NCI-H1694 treated with DMSO at 0.1 percent for 48 hours (cell line): ENCODE measurements around the gene COX5A.
"Not testable (repeated sequence)": the region's sequence is repeated elsewhere in the genome, so short reads cannot be mapped to it uniquely, and the experiment has no call there.

Experiments
- DNase-seq: peaks from one replicate; lab custom pipeline; 2025; lab: John Stamatoyannopoulos, UW

The COX5A gene

GRCh38 chr15:74902295-74903075 lies 35.4 kb downstream of the COX5A start:
- DNase-seq = no peak

- DNase-seq = peak; percentile 21
Measured at GRCh38 chr15:74901612-74902063, 36.2 kb downstream of the COX5A start.

DNA sequence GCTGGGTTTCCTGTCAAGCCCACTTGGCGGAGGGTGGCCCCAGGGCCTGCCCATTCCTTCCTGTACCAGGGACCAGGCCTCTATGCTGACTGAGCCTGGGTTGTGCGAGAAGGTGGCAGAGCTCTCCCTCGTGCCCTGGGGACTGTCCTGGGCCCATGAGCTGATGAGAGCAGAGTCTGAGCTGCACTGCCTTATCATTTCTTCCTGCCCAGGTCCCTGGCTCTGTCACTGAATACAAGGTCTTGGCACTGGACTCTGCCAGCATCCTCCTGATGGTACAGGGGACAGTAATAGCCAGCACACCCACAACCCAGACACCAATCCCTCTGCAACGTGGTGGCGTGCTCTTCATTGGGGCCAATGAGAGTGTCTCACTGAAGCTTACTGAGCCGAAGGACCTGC lies 40.6 kb downstream of the COX5A start:
- no peak for DNase-seq

- no peak for DNase-seq
Measured at GRCh38 chr15:74896316-74896715, 41.6 kb downstream of the COX5A start.

DNA sequence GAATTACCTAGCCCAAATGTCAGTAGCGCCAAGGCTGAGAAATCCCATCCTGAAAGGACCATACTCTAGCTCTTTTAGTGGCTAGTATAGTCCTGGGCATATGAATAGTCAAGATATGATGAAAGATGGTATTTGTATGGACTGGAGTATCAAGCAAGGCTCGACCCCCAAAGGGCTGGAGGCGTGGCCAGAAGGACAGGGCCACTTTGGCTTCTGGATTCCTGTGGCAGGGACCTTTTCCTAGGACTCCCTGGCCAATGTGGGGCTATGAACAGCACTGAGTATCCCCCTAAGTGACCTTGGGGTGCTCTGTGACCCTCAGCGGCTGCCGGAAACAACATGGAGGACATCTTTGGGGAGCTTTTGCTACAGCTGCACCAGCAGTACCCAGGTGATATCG lies 42.0 kb downstream of the COX5A start:
- no peak for DNase-seq

DNA sequence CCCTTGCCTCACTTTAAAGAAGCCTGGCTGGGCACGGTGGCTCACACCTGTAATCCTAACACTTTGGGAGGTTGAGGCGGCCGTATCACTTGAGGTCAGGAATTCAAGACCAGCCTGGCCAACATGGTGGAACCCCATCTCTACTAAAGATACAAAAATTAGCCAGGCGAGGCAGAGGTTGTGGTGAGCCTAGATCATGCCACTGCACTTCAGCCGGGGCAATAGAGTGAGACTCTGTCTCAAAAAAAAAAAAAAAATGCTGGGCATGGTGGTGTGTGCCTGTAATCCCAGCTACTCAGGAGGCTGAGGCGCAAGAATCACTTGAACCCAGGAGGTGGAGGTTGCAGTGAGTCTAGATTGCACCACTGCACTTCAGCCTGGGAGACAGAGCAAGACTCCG lies 43.5 kb downstream of the COX5A start:
- not testable (repeated sequence) for DNase-seq

DNA sequence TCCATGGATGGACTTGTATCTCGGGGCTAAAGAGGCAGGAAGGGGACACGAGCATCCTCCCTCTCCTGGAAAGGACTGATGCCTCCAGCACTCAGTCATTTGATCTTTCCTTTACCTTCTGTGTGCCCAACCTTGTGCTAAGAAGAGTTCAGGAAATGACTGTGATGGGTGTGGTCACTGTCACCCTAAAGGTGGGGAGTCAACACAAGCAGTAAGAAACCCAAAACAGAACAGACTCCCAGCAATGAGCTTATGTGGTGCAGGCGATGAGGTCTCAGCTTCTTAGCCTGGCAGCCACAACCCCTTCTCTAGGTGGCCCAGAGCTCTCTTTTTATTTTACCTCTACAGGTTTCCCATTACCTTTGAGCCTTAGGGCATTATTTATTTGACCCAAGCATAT lies 44.2 kb downstream of the COX5A start:
- DNase-seq = no peak

DNA sequence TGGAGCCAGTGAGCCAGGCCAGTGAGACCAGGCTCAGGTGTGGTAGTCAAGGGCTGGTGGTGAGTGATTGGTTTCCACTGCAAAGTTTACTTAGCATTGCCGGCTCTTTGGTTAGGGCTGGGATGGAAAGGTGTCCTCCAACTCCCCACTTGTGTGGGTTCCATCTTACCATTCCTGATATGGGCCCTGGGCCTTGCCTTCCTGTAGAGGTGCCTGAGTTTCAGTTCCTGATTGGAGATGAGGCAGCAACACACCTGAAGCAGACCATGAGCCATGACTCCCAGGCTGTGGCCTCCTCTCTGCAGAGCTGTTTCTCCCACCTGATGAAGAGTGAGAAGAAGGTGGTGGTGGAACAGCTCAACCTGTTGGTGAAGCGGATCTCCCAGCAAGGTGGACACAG lies 44.9 kb downstream of the COX5A start:
- no peak for DNase-seq

DNA sequence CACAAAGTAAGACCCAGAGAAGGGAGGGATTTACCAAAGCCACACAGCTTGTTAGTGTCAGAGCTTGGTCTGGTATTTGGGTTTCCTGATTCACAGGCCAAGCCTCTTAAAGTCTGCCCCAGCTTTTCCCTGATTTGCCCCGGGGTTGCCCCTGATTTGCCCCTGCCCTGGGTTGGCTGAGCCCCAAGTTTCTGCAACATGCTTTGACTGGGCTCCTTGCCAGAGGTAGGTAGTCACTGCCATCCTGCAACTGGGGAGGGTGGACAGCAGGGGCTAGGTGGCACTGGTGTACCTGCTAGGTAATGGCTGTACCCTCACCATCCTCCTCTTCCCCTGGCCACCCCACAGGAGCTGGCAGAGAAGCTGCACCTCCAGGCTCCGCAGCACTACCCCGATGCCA lies 45.6 kb downstream of the COX5A start:
- DNase-seq = no peak

DNA sequence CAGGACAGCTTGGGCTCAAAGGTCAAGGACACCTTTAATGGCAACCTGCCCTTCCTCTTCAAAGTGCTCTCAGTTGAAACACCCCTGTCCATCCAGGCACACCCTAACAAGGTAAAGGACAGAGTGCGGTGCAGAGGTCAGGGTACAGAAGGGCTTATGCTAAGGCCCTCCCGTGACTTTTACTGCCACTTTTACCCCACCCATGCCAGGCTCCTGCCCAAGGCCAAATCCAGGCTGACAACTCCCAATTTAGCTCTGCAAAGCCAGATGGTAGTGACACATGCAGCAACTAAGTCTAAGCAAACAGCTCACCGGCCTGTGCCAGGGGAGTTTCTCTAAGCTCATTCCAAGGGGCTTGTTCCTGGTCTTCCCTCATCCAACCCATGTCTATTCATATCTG lies 46.4 kb downstream of the COX5A start:
- DNase-seq = peak; percentile 17

- no peak for DNase-seq
Measured at GRCh38 chr15:74890665-74890960, 47.3 kb downstream of the COX5A start.

- peak; percentile 48 for DNase-seq
Measured at GRCh38 chr15:74889883-74890664, 47.8 kb downstream of the COX5A start, which contains the start of gene MPI. TSS of gene MPI (plus strand) at chr15:74890042. CDS start at chr15:74890074, 32 bp downstream.

GRCh38 chr15:74889390-74889882 lies 48.4 kb downstream of the COX5A start:
- no peak for DNase-seq

GRCh38 chr15:74888716-74889115 lies 49.2 kb downstream of the COX5A start:
- no peak for DNase-seq

GRCh38 chr15:74887537-74888193 lies 50.2 kb downstream of the COX5A start:
- not testable (repeated sequence) for DNase-seq

GRCh38 chr15:74885461-74885860 lies 52.4 kb downstream of the COX5A start:
- DNase-seq = no peak

DNA sequence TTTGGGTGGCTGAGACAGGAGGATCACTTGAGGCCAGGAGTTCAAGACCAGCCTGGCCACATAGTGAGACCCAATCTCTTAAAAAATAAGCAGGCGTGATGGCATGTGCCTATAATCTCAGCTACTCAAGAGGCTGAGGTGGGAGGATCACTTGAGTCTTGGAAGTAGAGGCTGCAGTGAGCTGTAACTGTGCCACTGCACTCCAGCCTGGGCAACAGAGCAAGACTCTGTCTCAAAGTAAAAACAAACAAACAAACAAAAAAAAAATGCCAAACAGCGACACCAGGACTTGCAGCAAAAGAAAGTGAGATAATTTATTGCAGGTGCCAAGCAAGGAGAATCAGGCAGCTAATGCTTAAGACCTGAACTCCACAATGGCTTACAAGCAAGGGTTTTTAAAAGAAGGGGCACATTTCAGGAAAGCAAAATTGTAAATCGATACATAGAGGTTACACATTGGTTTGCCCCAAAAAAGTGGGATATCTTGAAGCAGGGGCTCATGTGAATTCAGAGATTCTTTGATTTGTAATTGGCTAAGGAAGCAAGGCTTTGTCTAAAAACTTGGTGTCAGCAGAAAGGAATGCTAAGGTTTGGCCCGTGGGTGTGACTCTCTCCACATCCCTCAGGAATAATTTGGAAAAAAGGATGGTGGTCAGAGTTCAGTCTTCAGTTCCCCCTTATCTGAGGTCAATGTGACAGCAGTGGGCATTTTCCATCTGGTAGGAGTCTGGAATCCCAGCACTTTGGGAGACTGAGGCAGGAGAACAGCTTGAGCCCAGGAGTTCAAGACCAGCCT lies 53.2 kb downstream of the COX5A start:
- DNase-seq = no peak

GRCh38 chr15:74882528-74882927 lies 55.3 kb downstream of the COX5A start:
- no peak for DNase-seq

DNA sequence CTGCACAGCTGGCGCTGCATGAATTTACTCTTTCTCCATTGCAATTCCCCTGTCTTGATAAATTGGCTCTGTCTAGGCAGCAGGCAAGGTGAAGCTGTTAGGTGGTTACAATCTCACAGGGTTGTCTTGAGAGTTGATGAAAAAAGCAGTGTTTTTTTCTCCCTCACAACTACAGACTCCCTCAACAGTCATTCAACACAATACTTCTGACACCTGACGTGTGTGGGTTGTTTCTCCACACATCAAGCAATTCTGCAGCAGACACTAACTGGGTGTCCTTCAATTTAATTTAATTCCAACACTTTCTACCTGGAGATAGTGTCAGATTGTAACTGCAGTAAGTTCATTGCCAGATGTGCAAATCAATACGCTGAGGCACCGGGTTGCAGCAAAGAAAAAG lies 59.6 kb downstream of the COX5A start:
- DNase-seq = no peak

DNA sequence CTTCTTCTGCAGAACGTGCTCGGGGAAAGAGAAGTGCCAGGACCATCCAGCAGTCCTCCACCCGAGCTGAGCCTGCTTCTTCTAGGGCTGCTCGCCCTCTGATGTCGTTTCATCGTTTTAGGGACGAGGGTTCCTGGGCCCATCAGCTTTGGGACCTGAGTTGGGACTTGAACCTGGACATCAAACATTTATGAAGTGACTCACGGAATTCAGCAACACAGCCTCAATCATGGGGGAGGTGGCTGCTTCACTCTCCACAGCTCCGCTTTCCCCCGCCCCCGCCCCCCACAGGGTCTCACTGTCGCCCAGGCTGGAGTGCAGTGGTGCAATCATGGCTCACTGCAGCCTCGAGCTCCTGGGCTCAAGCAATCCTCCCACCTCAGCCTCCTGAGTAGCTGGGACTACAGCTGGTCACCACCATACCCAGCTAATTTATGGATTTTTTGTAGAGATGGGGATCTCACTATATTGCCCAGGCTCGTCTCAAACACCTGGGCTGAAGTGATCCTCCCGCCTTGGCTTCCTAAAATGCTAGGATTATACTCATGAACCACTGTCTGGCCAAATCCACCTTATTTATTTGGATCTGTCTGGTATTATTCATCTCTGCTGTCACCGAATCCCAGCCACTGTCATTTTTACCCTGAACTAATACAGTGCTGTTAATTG lies 64.0 kb downstream of the COX5A start:
- no peak for DNase-seq

GRCh38 chr15:74873036-74873755 lies 64.7 kb downstream of the COX5A start, which contains the start of gene SCAMP2:
TSS of gene SCAMP2 (minus strand) at chr15:74873365. CDS start at chr15:74873255, 110 bp downstream.
- DNase-seq = peak; percentile 86
